Lower leg skin (tissue), 3 donors: Measurements from ENCODE around the gene ACP4.

Experiments
- POLR2A ChIP-seq, 2 donors: fragments of 450-650 bp; IDR thresholded peaks; one replicate each; pipeline ENCODE4 v1.6.1; 2016 to 2017; ENCODE audit warnings: antibody characterized with exemption in 2 of 2, mild to moderate bottlenecking in 1 of 2, moderate library complexity in 1 of 2
- TF ChIP-seq, protein P1 (sequence below), 3 donors: fragments of 450-650 bp; IDR thresholded peaks; one replicate each; pipeline ENCODE4 v1.5.1; 2016; ENCODE audit warnings: antibody characterized with exemption in 3 of 3, mild to moderate bottlenecking in 3 of 3, moderate library complexity in 2 of 3

DNA sequence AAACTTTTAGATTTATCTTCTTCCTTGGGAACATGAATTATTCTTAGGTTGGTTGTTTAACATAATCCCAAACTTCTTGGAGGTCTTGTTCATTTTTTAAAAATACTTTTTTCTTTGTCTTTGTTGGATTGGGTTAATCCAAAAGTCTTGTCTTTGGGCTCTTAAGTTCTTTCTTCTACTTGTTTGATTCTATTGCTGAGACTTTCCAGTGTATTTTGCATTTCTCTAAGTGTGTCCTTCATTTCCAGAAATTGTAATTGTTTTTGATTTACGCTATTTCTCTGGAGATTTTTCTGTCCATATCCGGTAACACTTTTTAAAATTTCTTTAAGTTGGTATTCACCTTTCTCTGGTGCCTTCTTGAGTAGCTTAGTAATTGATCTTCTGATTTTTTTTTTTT is 53.0 kb downstream of the ACP4 start:
- TF ChIP-seq, protein P1, sequence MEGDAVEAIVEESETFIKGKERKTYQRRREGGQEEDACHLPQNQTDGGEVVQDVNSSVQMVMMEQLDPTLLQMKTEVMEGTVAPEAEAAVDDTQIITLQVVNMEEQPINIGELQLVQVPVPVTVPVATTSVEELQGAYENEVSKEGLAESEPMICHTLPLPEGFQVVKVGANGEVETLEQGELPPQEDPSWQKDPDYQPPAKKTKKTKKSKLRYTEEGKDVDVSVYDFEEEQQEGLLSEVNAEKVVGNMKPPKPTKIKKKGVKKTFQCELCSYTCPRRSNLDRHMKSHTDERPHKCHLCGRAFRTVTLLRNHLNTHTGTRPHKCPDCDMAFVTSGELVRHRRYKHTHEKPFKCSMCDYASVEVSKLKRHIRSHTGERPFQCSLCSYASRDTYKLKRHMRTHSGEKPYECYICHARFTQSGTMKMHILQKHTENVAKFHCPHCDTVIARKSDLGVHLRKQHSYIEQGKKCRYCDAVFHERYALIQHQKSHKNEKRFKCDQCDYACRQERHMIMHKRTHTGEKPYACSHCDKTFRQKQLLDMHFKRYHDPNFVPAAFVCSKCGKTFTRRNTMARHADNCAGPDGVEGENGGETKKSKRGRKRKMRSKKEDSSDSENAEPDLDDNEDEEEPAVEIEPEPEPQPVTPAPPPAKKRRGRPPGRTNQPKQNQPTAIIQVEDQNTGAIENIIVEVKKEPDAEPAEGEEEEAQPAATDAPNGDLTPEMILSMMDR (IDR thresholded peaks at IDR 0.05), result no peak
- no peak for TF ChIP-seq POLR2A (IDR thresholded peaks at IDR 0.05)
